Epithelial cell of proximal tubule (primary cell): ENCODE measurements around the gene HNRNPA0. TPM values are rescaled to one million over a fixed set of nuclear protein-coding genes. Genes with fewer than 3 reads are reported as not detected.
A peak's percentile ranks its signal among the peaks of the same experiment; 100 is the strongest.

Experiments
- DNase-seq: peaks from one replicate; pipeline ENCODE4 v3.0.0-alpha.2; 2011; ENCODE audit warnings: low read depth
- H3K4me3 ChIP-seq: 2 replicates; pipeline ENCODE4 v1.5.1; 2011; ENCODE audit warnings: low read depth, mild to moderate bottlenecking, low read length
- CTCF ChIP-seq: conservative IDR thresholded peaks from 2 replicates; pipeline ENCODE4 v1.5.1; 2012; ENCODE audit warnings: low read depth, mild to moderate bottlenecking, low read length
- total RNA-seq: library from RNA; depleted of rRNA; stranded (reverse); fragments of >200 nt; gene quantifications from 2 replicates; pipeline ENCODE4 v1.2.3, GENCODE V29; 2015

Gene HNRNPA0
- total RNA-seq, 1 donor from 2014 or later: 10.4 TPM

DNA sequence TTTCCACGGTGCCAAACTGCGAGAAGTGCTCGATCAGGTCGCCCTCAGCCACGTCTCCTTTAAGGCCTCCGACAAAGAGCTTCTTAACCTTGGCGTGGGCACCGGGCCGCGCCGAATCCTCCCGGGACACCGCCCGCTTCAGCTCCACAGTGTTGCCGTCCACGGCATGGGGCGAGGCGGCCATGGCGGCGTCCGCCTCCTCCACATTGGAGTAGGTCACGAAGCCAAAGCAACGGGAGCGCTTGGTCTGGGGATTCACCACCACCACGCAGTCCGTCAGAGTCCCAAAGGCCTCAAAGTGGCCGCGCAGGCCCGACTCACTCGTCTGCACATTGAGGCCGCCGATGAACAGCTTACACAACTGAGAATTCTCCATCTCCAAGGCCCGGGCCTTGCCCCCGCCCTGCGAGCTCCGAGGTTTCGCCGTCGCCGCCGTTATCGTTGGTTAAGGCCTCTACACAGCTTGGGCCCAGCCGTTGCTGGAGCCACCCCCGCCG lies 424 bp downstream of the HNRNPA0 start:
- no peak for TF ChIP-seq CTCF
- H3K4me3 ChIP-seq: peak overlapping the region; percentile 75
- no peak for DNase-seq

DNA sequence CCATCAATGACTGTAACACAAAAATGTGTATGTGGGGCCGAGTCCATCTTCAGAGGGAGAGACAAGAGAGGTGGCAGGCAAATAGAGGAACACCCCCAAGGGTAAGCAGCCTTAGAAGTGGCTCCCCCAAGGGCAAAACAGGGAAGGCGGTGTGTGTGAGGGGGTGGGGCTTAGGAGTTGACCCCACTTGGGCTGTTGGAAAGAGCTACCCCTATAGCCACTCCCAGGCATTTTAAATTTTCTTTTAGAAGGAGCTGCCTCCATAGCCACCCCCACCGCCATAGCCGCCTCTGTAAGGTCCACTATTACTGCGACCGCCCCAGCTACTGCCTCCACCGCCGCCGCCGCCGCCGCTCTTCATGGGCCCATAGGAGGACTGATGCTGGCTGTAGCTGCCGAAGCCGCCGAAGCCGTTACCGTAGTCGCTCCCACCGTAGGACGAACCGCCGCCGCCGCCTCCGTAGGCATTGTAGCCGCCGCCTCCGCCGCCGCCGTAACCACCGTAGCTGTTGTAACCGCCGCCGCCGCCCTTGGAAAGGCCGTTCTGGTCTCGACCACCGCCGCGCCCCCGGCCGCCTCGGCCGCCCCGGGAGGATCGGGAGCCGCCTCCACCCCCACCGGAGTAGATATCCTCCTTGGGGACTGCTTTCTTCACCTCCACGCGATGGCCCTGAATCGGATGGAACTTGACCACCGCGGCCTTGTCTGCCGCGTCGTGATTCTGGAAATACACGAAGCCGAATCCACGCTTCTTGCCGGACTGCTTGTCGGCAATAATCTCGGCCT lies 1.1 kb downstream of the HNRNPA0 start:
- no peak for TF ChIP-seq CTCF
- DNase-seq: no peak
- H3K4me3 ChIP-seq: peak overlapping the region; percentile 75

DNA sequence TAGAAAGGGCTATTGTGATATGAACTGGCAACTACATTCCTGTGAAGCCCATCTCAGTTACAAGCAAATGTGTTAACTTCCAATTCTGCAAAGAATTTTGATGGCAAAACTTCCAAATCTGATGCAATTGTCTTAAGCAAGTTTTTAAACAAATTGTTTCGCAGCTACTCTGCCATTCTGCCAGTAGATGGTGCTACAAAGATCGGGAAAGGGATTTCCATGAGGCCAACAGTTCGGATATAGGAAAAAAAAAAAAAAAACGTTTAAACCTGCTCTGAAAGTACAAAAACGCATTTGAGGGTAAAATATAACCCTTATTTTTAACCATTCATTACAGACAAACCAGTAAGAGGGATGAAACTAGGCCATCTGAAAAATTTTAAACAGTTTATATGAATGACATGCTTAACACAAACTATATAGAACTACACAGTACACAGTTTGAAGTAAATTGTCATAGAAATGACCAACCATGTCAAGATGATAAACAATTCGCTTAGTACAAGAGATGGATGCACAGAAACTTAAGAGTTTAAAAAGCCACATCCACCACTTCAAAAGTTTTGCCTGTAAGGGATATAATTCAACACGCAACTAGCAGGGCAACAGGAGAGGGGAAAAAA lies 2.2 kb downstream of the HNRNPA0 start:
- no peak for DNase-seq
- H3K4me3 ChIP-seq: peak overlapping the region; percentile 75
- peak; percentile 84 for TF ChIP-seq CTCF

DNA sequence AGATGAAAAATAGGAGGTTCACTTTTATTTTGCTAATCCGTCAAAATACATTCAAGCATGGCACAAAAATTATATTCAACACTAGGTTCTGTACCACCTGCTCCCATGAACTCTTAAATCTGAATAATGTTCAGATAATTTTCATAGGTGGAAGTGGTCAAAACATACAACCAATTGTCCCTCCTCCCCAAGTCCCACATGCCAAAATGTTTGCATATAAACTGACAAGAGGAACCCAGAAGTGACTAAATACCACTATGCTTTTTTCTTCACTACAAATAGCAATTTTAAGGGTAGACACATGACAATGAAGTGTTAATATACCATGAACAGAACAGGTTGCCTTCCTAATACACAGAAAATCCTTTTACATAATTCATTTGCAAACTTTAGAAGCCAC lies 3.7 kb downstream of the HNRNPA0 start:
- no peak overlapping the region for H3K4me3 ChIP-seq
- TF ChIP-seq CTCF: no peak
- DNase-seq: no peak

- TF ChIP-seq CTCF: no peak
- no peak for DNase-seq
- H3K4me3 ChIP-seq: no peak overlapping the region
Observed at GRCh38 chr5:137747848-137748247, 6.3 kb downstream of the HNRNPA0 start.

GRCh38 chr5:137743031-137743640 lies 11.0 kb downstream of the HNRNPA0 start:
- DNase-seq: no peak
- no peak overlapping the region for H3K4me3 ChIP-seq
- TF ChIP-seq CTCF: peak; percentile 76
